ENCODE results near the gene SLC51B. TPM values are rescaled to one million over a fixed set of nuclear protein-coding genes. Genes with fewer than 3 reads are reported as not detected.

SLC51B gene
- total and polyA plus RNA-seq, 10 of the 15 experiments (the other 5 are each of a cell fraction or from before 2014, with no cell fraction given), result 0.05 to 0.17 (median 0.13) TPM; not detected in 7

- Histone ChIP-seq H3K9me3 (replicated peaks; ENCODE audit: control insufficient read depth, insufficient read depth, low read length) (no peaks in the 10 kb centered on the region), H3K4me3 (no peak overlapping the region), H2AFZ (ENCODE audit: control insufficient read depth, low read depth, low read length) (no peak overlapping the region), H3K36me3 (ENCODE audit: control insufficient read depth in 2 of 2, insufficient read depth in 2 of 2, low read length in 1 of 2) (peaks cover 3 to 11% of the 10 kb centered on the region in 2 experiments; a peak in 3 of 4 replicates), H3K27ac (ENCODE audit: control insufficient read depth, insufficient read depth) (no peak overlapping the region), H3K27me3 (replicated peaks in 1 of 2; ENCODE audit: control insufficient read depth in 2 of 2, insufficient read depth in 2 of 2, low read length in 1 of 2) (no peaks in the 10 kb centered on the region), H3K4me2 (ENCODE audit: control insufficient read depth, insufficient read depth) (no peak overlapping the region), H3K9ac (ENCODE audit: control insufficient read depth, insufficient read depth, low read length) (no peak overlapping the region), H3K79me2 (ENCODE audit: control insufficient read depth, insufficient read depth, low read length) (no peaks in the 10 kb centered on the region), H3K4me1 (ENCODE audit: control insufficient read depth, insufficient read depth, low read length) (no peaks in the 10 kb centered on the region), H4K20me1 (ENCODE audit: control insufficient read depth, insufficient read depth) (no peaks in the 10 kb centered on the region)
- SMC1A ChIA-PET (ENCODE audit: uncharacterized antibody, unreplicated experiment), result interaction anchor here (0.7 to 1.4 kb wide), 8 partner anchors 14 to 371 kb away, joined by 3 to 9 read pairs (median 3); no protein-coding TSS in a partner anchor
- in situ Hi-C loops (cut with MboI), result no loop called here
- RAD21 ChIA-PET (ENCODE audit: unreplicated experiment), result interaction anchor here (0.7 to 1.4 kb wide), 6 partner anchors 37 to 369 kb away, joined by 3 to 9 read pairs (median 4); partner anchors contain the start of gene SPG21
- FAIRE-seq, result peak; percentile 75
- peak; percentile 64 for ATAC-seq
- no peak for DNase-seq (ENCODE audit: low read depth, low spot score)
- intact Hi-C loops (cut with micrococcal nuclease; ENCODE audit: unreplicated experiment), result no loop called here
- CTCF ChIA-PET, result interaction anchor here (0.7 to 2.1 kb wide), 15 partner anchors 13 to 369 kb away, joined by 3 to 18 read pairs (median 4); partner anchors contain the start of gene UBAP1L
- WGBS (ENCODE audit: insufficient coverage, insufficient replicate concordance, low lambda C conversion rate, missing lambda C conversion rate), result 50% methylated on average over 9 of the region's 9 CpGs
- POLR2A ChIA-PET, result no interaction called here
- BruUV-seq (replicated peaks), result no TSS peak
- TF ChIP-seq HCFC1 (IDR thresholded peaks at IDR 0.05; ENCODE audit: low read length) (no peak), RAD51 (IDR thresholded peaks at IDR 0.05) (no peak), IRF4 (IDR thresholded peaks at IDR 0.05; ENCODE audit: low read depth, low read length) (no peak), WRNIP1 (IDR thresholded peaks at IDR 0.05; ENCODE audit: borderline replicate concordance, low read depth, low read length) (no peak), KAT2A (conservative IDR thresholded peaks at IDR 0.05; ENCODE audit: control insufficient read depth, low read depth, low read length) (no peak), POU2F2 (IDR thresholded peaks at IDR 0.05; ENCODE audit: borderline replicate concordance, low read depth, low read length) (no peak), BMI1 (IDR thresholded peaks at IDR 0.05; ENCODE audit: borderline replicate concordance) (no peak), BACH1 (IDR thresholded peaks at IDR 0.05; ENCODE audit: borderline replicate concordance) (no peak), RFX5 (IDR thresholded peaks at IDR 0.05; ENCODE audit: low read depth, low read length) (no peak), BCL11A (IDR thresholded peaks at IDR 0.05; ENCODE audit: low read depth, low read length) (no peak), ZBED1 (IDR thresholded peaks at IDR 0.05; ENCODE audit: borderline replicate concordance) (no peak), PML (IDR thresholded peaks at IDR 0.05; ENCODE audit: low read length) (no peak), RCOR1 (conservative IDR thresholded peaks at IDR 0.05; ENCODE audit: low read depth, low read length) (no peak), ETV6 (conservative IDR thresholded peaks at IDR 0.05 in 1 of 2, IDR thresholded peaks at IDR 0.05 in 1 of 2; ENCODE audit: borderline replicate concordance in 1 of 2, low read depth in 1 of 2) (no peak), YY1 (IDR thresholded peaks at IDR 0.05; ENCODE audit: low read depth, low read length) (peak; percentile 36; the same call in 1 of the 2 replicates), ZBTB4 (CRISPR knock-in tag; IDR thresholded peaks at IDR 0.05) (no peak), ZNF24 (IDR thresholded peaks at IDR 0.05) (no peak), MEF2A (IDR thresholded peaks at IDR 0.05; ENCODE audit: insufficient read depth, low read depth, low read length) (no peak), TCF7 (IDR thresholded peaks at IDR 0.05; ENCODE audit: borderline replicate concordance) (no peak), PAX5 (IDR thresholded peaks at IDR 0.05; ENCODE audit: borderline replicate concordance, low read depth, low read length) (no peak), SMC3 (IDR thresholded peaks at IDR 0.05; ENCODE audit: borderline replicate concordance, low read length) (peak; percentile 43; the same call in 1 of the 2 replicates)
- TF ChIP-seq, protein P1, sequence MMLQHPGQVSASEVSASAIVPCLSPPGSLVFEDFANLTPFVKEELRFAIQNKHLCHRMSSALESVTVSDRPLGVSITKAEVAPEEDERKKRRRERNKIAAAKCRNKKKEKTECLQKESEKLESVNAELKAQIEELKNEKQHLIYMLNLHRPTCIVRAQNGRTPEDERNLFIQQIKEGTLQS (IDR thresholded peaks at IDR 0.05; ENCODE audit: borderline replicate concordance, extremely low read depth, low read depth, low read length), result no peak
- TF ChIP-seq, protein P2, sequence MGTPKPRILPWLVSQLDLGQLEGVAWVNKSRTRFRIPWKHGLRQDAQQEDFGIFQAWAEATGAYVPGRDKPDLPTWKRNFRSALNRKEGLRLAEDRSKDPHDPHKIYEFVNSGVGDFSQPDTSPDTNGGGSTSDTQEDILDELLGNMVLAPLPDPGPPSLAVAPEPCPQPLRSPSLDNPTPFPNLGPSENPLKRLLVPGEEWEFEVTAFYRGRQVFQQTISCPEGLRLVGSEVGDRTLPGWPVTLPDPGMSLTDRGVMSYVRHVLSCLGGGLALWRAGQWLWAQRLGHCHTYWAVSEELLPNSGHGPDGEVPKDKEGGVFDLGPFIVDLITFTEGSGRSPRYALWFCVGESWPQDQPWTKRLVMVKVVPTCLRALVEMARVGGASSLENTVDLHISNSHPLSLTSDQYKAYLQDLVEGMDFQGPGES (IDR thresholded peaks at IDR 0.05), result no peak
These were observed 56.3 kb downstream of the SLC51B start for GRCh38 chr15:65101411-65101890.
